CD4-positive, alpha-beta T cell treated with Interleukin-12 subunit alpha and Interleukin-12 subunit beta, for 1 hour (primary cell): ENCODE measurements around the gene MIF4GD.
A peak's percentile ranks its signal among the peaks of the same experiment; 100 is the strongest.
"Not testable (repeated sequence)": the region's sequence is repeated elsewhere in the genome, so short reads cannot be mapped to it uniquely, and the experiment has no call there.

Experiments used
- DNase-seq: peaks from one replicate; pipeline ENCODE4 v3.0.0-alpha.2; 2020

MIF4GD gene

DNA sequence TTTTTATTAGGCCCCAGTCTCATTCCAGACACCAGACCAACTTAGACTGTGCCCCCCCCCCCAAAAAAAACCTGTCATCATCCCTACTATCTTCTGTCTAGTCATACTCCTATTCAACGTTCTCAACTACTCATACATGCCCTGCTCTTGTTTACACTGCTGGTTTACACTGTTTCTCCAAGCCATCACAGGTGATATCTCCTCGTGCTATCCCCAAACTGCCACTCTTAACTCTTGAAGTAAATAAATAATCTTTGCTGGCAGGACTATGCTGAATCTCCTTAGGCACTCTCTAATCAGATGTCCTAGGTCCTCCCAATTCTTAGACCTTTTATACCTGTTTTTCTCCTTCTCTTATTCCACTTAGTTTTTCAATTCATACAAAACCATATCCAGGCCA is 13.8 kb downstream of the MIF4GD start:
- DNase-seq = not testable (repeated sequence)

DNA sequence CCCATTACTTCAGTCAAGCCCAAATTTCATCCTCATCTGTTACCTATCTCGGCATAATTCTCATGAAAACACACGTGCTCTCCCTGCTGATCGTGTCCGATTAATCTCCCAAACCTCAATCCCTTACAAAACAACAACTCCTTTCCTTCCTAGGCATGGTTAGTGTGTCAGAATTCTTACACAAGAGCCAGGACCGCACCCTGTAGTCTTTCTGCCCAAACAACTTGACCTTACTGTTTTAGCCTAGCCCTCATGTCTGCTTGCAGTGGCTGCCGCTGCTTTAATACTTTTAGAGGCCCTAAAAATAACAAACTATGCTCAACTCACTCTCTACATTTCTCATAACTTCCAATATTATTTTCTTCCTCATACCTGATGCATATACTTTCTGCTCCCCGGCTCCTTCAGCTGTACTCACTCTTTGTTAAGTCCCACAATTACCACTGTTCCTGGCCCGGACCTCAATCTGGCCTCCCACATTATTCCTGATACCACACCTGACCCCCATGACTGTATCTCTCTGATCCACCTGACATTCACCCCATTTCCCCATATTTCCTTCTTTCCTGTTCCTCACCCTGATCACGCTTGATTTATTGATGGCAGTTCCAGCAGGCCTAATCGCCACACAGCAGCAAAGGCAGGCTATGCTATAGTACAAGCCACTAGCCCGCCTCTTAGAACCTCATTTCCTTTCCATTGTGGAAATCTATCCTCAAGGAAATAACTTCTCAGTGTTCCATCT is 14.9 kb downstream of the MIF4GD start:
- DNase-seq = not testable (repeated sequence)

GRCh38 chr17:75252039-75252816 is 18.8 kb downstream of the MIF4GD start:
- no peak for DNase-seq

- peak; percentile 57 for DNase-seq
Measured at GRCh38 chr17:75250009-75250471, 21.0 kb downstream of the MIF4GD start.

DNA sequence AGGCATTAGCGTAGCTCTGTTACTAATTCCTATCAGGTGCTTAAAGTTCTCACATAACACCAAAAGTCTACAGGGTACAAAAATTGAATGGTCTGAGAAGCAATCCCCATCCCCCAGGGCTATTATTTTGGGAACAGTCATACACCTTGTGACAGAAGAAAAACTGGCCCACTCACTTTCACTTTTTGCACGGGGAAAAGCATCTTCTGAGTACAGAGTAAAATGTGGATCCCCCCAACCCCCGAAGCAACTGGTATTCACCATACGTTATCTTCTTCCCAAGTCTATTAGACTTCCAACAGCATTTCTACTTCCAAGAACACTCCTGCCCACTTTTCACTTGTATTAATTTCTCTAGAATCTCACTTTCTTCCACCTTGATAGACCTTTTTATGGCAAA is 21.5 kb downstream of the MIF4GD start:
- DNase-seq = no peak

DNA sequence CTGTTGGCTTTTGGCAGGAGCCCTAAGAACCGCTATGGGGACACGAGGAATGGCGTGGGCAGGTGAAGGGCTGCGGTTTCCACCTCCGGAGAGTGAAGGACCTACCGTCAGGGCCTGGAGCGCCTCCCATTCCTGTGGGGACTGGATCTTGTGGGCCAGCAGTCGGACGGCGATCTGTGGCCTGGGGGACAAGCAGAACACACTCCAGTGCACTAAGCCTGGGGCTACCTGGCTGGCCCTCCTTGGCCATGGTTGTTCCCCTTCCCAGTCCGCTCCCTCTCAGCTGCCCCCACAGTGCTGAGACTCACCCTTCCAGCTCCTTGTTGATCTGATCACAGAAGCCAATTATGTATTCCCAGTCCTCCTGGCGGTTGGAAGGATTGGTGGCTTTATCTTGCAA is 24.6 kb downstream of the MIF4GD start:
- no peak for DNase-seq

DNA sequence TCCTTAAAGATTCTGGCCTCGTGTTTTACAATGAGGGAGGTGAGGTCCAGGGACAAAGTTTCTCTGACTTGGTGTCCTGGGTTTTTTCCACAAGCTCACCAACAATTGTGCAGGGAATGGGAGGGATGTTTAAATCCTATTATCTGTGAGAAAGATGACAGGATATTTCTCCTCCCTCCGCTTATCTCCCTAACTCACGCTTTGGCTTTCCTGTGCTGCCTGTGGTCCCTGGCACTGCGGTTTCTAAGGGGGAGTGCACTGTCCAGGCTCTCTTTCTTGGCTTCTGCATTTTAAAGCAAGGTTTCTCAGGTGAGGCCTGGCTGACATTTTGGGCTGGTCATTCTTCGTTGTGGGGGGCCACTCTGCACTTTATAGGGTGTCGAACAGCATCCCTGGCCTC is 26.0 kb downstream of the MIF4GD start:
- DNase-seq = no peak

DNA sequence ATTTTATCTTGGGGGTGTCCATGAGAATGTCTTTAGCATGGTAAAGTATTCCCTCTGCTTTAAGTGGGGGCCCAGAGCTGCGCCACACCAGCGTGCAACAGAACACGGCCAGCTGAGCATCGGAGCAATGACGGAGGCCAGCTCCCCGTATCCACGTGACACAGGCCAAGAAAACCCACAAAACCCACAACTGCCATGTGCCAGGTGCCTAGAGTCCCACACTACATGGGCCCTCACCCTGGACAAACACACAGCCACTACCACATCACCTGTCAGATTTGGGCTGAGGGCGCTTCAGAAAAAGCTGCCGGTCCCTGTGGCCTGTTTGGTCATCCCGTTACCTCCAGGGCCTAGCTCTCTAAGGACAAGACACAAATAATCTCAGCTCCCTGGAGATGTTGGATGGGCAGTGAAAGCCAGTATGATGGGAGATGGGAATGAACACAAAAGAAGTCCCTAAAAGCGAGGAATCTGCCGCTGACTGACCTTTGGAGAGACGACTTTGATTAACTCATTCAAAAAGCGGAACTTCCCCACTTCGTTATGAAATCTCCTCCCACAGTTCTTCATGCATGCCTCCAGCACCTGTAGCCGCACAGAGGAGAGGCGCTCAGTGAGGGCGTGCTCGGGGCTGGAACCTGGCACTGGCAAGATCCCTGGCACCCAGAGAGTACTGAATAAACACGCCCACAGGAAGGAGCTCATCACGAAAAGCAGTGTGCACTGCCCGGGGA is 26.7 kb downstream of the MIF4GD start:
- DNase-seq = no peak

DNA sequence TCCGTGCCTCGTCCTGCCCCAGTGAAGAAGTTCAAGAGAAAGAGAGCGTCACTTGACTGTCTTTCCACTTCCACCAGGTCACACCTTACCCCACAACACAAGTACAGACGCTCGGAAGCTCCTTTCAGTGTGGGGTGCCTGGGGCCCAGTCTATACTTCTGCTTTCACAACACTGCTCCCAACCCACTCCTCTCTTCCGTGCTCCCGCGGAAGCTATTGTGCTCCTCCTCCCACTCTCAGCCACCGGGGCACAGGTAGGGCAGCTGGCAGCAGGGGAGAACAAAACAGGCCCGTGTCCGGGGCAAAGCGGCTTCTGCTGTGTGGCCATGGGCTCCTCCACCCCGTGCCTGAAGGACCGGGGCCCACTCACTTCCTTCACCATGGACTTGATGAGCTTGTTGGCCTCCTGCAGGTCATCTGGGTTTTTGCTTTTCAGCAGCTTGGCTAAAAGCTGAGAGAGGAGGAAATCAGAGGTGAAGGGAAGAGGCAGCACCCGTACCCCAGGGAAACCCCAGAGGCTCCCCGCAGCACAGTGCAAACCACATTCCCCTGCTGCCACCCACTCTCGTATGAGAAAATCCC is 28.5 kb downstream of the MIF4GD start:
- peak; percentile 66 for DNase-seq

DNA sequence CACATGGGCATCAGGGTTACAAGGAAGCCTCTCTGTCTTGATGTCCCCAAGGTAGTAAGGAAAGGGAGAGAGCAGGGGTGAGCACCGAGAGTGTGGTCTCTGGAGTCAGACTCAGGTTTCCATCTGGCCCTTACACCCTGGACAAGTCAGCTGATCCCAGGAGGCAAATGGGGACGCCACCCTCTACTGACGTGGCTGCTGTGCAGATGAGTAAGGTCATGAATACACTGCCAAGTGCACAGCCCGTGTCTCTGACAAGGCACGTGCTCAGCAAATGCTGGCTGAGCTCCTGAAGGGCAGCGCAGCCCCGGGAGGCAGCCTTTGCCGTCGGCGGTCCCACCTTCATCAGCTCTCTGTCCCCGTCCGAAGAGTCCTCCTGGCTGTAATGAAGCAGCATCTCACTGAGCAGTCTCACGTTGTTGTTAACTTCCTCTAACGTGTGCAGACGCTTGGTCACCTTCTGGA is 29.0 kb downstream of the MIF4GD start:
- no peak for DNase-seq

DNA sequence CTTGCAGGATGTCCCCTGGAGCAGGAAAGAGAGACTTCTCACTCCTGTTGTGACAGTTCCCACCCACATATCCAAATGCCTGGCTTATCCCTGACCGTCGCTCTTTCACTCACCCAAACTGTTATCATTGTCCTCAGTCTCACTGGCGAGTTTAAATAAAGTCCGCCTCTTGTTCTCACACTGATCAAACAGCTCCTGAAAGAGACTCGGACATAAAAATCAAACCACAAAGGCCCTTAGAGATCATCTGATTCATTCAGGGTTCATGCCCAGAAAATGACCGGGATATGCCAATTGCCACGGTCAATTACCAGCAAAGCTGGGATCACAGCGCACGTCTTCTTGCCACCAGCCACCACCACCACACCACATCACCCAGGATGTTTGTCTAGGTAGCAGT is 29.5 kb downstream of the MIF4GD start:
- DNase-seq = no peak

- DNase-seq = no peak
Measured at GRCh38 chr17:75241143-75241430, 29.9 kb downstream of the MIF4GD start.

DNA sequence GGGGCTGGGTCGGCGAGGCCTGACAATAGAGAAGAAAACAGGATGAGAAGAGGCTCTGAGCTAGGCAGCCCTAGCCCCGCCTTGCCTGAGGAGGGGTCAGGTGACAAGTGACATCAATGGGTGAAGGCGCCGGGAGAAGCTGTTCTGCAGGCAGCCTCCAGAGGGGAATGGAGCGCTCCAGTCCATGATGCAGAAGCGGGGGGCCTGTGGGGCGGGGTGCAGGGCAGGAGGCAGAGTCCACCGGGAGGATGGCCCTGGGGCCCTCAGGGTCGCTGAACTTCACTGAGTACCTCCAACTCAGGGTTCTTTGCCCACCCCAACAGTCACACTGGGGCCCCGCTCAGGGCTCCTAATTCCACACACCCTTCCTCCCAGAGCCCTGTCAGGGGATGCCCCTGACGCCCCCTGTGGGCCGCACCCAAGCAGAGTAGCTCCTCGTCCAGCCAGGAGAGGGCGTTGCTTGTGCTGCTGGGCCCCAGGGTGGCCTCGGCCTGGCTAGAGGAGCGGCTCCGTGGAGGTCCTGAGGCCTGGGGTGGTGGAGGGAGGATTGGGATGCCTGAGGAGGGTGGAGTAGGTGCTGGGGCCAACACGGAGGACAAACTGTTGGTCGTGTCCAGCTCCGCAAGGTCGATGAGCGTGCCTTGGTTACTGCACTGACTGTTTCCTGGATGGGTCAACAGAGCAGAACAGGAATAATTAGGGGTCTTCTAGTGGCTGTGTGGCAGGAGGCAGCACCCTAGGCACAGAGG is 30.5 kb downstream of the MIF4GD start:
- DNase-seq = peak; percentile 28

- DNase-seq = no peak
Measured at GRCh38 chr17:75239778-75240393, 31.1 kb downstream of the MIF4GD start.

GRCh38 chr17:75239214-75239613 is 31.8 kb downstream of the MIF4GD start:
- no peak for DNase-seq

- peak; percentile 69 for DNase-seq
Measured at GRCh38 chr17:75238684-75239191, 32.3 kb downstream of the MIF4GD start.

GRCh38 chr17:75238020-75238580 is 32.9 kb downstream of the MIF4GD start:
- no peak for DNase-seq

GRCh38 chr17:75237100-75238014 is 33.7 kb downstream of the MIF4GD start:
- no peak for DNase-seq

DNA sequence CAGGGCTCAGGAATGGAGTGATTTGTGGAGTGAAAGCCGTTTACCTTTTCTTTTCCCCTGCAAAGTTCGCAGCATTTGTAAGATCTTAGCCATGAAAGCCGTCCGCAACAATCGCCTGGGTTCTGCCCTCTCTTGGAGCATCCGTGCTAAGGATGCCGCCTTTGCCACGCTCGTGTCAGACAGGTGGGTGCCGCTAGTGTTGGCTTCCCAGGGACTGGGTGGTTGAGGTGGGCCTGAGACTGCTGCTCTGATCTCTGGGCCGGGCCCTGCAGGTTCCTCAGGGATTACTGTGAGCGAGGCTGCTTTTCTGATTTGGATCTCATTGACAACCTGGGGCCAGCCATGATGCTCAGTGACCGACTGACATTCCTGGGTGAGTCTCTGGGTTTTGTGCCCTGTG is 38.2 kb downstream of the MIF4GD start:
- DNase-seq = no peak

DNA sequence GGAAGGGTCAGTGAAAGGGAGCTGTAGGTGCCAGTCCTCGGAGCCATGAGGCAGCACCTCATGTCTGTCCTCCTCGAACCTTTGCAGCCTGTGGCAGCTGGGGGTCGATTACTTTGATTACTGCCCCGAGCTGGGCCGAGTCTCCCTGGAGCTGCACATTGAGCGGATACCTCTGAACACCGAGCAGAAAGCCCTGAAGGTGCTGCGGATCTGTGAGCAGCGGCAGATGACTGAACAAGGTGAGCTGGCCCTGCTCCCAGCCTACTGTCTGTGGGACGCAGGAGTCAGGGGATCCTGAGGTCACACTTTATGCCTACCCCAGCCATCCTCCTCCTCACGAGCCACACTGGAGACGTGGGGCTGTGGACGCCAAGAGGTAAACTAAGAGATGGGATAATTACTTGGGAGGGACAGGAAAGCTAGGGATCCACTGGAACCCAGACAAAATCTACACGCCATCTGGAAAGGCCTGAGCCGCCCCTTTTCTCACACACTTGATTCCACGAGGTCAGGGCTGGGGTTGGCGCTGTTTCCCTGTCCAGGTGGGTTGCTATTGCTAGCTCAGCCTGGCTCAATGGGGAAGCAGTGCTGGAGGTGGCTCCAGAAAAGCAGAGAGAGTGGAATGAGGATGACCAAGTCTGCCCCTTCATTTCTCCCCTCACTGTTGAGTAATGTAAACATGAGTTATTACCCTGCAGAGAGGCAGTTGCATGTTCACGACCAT is 39.1 kb downstream of the MIF4GD start:
- DNase-seq = no peak
